ENCODE measurements around the gene GLS.
A peak's percentile ranks its signal among the peaks of the same experiment; 100 is the strongest.
"Not testable (repeated sequence)": the region's sequence is repeated elsewhere in the genome, so short reads cannot be mapped to it uniquely, and the experiment has no call there.

Gene GLS

DNA sequence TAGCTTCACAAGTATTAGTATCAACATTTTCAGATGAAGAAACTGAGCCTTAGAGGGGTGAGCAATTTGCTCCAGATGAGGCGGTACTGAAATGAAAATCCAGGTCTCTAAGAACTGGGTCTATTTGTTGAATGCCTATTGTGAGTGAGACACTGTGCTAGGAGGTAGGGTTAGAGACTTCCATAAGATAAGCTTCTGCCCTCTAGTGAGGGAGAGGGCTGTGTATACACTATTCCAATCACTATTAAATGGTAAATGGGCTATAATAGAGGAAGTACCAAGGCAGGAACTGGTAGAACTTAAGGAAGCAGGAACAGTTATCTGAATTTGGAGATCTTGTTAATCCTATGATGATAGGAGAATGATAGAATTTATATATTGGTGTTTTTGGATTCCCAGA lies 23.6 kb upstream of the GLS start:
- DNase-seq (ENCODE audit: low read depth in 2 of 2), result no peak

DNA sequence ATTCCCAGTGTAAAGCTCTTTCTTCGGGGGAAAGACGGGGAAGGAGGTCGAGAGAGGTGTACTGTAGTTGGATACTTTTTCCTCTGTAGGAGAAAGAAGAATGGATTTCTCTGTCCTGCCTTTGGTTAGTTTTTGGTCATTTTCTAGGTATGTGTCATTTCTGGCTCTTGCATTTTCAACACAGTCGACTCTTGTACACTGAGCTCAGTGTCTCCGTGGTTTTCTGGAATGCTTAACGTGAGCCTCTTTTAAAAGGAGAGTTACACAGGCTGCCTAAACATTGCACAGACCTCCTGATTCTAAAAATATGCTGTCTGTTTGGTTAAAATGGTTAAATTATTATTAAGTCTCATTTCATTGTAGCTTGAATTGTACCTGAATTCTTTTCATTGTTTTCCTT lies 21.8 kb upstream of the GLS start:
- DNase-seq (ENCODE audit: low read depth in 2 of 2), result no peak

DNA sequence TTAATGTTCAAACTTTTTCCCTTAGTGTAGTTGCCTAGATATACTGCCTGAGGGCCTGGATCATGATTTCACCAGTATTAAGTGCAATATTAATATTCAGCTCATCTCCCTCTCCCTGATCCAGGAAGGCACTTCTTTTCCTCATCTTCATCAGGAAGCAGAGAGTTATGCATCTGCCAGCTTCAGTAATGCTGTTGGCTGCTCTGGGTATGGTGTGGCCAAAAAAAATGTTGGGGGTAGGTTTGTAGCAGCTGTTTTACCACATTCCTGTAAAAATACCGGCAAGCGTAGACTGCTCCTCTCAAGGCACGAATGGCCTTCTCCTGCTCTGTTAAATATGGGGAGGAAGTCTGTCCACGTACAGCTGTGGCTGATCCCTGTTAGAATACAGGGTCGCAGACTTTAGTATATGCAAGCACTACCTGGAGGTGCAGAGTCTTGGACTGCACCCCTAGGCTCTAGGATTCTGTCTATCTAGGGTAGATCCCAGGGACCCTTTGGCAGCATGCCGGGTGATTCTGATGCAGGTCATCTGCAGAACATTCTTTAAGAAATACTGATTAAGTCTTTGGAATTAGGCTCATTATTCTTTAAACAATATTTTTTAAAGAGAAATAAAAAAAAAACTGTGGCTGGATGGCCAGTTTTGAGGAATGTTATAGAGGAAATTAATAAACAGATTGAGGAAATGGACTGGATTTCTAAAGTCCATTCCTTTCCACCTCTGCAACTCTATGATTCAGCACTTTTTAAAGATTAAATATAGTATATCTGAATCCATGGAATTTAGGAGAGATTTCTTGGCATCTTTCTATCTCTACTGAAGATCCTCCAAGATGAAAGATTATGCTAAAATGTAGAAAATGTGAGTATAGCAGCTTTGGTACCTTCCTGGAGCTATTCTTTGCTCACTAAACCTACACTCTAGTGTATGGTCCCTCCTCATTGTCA lies 21.0 kb upstream of the GLS start:
- no peak for DNase-seq (ENCODE audit: low read depth in 2 of 2)

DNA sequence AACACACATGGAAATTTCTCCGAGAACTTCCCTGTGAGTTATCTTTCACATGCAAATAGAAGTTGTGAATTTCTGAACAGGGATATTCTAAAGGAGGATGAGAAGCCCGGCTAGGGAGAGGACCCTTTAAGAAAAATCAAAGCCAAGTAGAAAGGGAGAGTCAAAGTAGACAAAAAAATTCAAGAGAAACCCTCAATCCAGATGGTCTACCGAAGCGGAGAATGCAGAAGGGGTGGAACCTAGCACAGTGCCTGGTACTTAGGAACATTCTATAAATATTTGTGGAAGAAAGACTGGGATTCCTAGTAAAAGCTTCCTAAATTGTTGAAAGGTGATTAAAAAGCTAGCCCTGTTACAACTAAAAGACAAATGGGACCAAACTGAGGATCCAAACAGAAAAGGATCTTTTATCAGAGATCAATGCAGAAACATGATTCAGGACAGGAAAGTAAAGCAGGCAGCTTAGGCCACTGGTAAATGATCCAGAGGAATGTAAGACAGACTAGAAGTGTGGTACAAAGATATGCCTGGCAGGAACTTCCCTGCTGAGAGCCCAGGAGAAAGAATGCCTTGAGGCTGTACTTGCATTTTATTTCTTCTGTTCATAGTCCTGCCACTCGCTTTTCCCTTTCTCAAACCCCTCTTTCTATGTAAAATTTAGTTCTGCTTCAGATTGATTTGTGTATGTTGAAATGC lies 19.5 kb upstream of the GLS start:
- no peak for DNase-seq (ENCODE audit: low read depth in 2 of 2)

GRCh38 chr2:190862128-190862527 lies 18.5 kb upstream of the GLS start:
- DNase-seq (ENCODE audit: low read depth in 2 of 2), result not testable (repeated sequence)

DNA sequence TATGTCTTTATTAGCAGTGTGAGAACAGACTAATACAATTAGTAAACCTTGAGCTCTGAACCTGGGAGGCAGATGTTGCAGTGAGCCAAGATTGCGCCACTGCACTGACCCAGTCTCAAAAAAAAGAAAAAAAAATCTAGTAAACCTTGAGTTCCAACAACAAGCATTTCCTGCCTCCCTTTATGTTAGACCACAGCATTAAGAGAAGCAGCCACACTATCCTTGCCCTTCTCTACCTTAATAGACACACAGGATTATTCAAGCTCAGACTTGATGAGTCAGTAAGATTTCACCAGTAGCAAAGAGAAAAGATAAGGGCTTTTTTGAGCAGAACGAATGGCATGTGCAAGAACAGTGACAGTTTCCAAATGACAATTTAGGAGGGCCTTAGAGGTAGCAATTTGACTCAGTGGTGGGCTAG lies 18.0 kb upstream of the GLS start:
- no peak for DNase-seq (ENCODE audit: low read depth in 2 of 2)

DNA sequence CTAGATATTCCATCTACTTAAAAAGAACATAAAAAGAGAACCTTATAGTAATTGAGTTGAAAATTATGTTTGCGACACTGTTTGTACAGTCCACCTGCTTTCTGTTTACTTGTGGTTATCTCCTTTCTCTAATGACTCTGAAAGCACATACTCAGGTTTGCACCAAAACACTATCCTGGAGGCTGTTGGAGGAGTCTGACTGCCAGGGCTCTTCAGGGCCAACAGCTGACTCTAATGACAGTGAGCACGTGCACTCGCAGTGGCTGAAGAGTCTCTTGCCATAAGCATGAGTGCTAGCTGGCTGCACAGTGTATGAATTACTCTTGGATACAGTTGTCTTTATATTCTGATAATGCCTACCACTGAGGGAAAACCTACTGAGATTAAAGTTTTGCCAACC lies 16.7 kb upstream of the GLS start:
- DNase-seq (ENCODE audit: low read depth in 2 of 2), result no peak

GRCh38 chr2:190864375-190864774 lies 16.2 kb upstream of the GLS start:
- DNase-seq (ENCODE audit: low read depth in 2 of 2), result no peak

- DNase-seq (ENCODE audit: low read depth in 2 of 2), result no peak
Measured at GRCh38 chr2:190867212-190867611, 13.4 kb upstream of the GLS start.

GRCh38 chr2:190867832-190868231 lies 12.8 kb upstream of the GLS start:
- DNase-seq (ENCODE audit: low read depth in 2 of 2), result no peak

GRCh38 chr2:190869721-190870120 lies 10.9 kb upstream of the GLS start:
- no peak for DNase-seq (ENCODE audit: low read depth in 2 of 2)

DNA sequence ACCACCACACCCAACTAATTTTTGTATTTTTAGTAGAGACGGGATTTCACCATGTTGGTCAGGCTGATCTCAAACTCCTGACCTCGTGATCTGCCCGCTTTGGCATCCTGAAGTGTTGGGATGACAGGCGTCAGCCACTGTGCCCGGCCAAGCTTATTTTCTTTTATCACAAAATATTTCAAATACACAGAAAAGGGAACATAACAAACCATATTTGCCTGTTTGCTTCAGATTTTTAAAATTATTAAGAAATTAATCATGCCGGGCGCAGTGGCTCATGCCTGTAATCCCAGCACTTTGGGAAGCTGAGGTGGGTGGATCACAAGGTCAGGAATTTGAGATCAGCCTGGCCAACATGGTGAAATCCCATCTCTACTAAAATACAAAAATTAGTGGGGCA lies 7.2 kb upstream of the GLS start:
- DNase-seq (ENCODE audit: low read depth in 2 of 2), result not testable (repeated sequence)

DNA sequence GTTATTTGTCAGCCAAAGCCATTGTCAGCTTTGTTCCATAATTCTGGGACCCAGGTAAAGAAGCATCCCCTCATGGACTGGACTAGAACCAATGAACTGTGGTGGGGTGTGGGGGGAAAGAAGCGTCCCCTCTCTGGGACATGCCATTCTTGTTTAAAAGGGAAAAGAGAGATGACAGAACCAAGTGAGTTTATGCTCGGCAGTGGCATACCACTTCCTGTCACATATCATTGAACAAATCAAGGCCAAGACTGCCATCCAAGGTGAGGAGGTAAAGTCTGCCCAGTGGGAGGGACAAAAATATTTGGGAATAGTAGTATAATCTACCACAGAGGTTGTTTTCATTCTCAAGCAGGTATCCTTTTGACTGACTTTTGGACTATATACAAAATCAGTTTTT lies 4.7 kb upstream of the GLS start:
- DNase-seq (ENCODE audit: low read depth in 2 of 2), result no peak

DNA sequence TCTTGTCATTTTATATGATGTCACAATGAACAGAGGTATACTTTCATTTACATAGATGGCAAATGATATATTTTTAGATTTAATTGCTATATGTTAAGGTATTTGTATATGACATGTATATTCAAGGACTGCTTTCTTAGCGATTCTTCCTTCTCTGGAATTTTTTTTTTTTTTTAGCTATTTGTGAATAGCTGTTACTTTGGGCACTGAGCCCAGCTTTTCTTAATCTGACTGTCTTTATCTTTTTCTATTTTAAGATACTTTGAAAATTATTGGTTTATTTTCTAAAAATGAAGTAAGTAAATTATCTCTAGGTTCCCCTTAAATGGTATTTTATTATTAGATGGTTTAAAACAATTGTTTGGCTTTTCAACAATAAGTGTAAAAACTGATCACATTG lies 4.0 kb upstream of the GLS start:
- no peak for DNase-seq (ENCODE audit: low read depth in 2 of 2)

GRCh38 chr2:190877436-190877835 lies 3.2 kb upstream of the GLS start:
- no peak for DNase-seq (ENCODE audit: low read depth in 2 of 2)

GRCh38 chr2:190879474-190880377 lies 895 bp upstream of the GLS start:
- DNase-seq (ENCODE audit: low read depth in 2 of 2), result peak; percentile 41 to 47

- no peak for DNase-seq (ENCODE audit: low read depth in 2 of 2)
Measured at GRCh38 chr2:190881084-190881597, 520 bp downstream of the GLS start.

DNA sequence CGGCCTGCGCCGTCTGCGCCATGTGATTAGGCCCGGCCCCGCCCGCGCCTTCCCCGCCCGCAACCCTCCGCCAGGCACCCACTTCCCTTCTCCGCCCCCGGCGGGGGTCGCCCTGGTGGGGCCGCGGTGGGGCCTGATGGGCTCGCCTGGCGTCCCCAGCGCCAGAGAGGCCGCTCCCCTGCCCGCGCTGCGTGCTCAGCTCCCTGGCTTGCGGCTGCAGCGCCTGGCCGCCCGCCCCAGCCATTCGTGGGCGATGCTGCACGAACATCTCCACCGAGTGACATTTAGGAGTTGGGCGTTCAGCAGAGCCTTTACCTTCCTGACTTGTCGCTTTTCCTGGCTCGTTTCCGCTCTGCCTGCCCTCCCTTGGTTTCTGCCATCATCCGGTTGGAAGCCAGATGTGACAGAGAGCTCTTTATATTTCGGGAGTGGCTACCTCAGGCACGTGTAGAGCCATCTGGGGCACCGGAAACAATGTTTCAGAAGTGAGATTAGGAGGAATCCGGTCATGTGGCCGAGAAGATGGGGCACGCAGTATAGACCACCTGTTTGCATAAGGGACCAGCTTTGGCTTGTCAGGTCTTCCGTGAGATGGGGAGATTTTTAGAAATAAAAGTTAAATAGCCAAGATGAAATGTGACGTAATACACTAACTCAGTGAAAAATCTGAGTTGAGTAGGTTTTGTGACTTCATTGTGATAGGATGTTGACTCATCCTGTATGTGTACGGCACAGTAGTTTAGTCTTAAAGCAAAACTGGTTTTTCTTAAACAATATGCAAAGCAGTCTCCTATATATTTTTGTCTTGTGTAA lies 1.2 kb downstream of the GLS start:
- peak; percentile 58 to 59 for DNase-seq (ENCODE audit: low read depth in 2 of 2)

DNA sequence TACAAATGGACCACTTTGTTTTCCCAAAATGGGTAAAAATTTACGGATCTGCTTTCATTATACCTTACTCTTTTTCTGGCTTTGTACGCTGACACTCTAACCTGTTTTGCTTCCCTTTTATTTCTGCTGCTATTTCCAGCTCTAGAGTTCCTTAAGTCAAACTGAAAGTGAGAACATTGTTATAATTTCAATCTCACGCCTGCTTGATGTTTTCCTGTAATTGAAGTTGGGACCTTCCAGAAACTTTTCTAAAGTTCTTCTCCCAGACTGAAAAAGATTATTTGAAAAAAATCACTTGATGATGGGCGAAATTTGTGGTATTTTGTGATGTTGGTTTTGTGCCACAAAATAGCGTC lies 1.8 kb downstream of the GLS start:
- DNase-seq (ENCODE audit: low read depth in 2 of 2), result no peak

DNA sequence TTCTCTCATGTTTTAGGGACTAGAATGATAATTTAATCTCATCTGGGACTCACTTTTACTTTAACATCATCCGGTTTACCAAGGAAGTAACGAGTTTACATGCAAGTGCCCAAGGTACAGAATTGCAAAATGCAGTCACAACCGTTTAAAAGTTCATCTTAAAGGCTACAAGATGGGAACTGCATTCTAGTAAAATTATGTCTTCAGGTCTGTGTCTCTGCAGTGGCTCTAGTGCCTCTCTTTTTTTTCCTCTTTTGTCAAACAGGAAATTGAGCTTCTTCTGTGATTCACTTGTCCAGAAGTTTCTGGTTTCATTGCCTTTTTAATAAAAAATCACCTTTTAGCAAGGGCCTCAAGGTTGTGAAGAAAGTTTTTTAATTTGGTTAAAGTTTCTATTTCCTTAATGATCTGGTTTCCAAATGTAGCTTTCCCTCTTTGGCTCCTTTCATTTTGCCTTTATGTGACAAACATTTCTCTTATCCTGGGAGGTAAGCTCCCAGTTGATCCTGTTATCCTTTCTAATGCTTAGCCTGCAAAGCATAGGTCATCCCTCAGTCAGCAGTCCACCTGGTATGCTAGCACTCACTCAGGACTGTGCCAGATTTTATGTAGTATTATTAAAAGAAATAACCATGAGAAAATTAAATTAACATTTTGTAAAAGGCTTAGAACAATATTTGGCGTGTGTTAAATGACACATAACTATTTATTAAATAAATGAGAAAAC lies 2.4 kb downstream of the GLS start:
- no peak for DNase-seq (ENCODE audit: low read depth in 2 of 2)

Data from stimulated activated CD4-positive, alpha-beta T cell treated with anti-CD3 and anti-CD28 coated beads, Interleukin-1b, Interleukin-23, amount 100 ng/mL, for 4 hours (primary cell).